Stimulated activated CD8-positive, alpha-beta memory T cell treated with anti-CD3 and anti-CD28 coated beads, Interleukin-7, amount 100 ng/mL, for 4 hours (primary cell): ENCODE results near the gene FOXC1.

Source experiments
- DNase-seq, 2 donors: peaks; one replicate each; pipeline ENCODE4 v3.0.0-alpha.2; 2020; ENCODE audit warnings: low read depth in 2 of 2

The FOXC1 gene

DNA sequence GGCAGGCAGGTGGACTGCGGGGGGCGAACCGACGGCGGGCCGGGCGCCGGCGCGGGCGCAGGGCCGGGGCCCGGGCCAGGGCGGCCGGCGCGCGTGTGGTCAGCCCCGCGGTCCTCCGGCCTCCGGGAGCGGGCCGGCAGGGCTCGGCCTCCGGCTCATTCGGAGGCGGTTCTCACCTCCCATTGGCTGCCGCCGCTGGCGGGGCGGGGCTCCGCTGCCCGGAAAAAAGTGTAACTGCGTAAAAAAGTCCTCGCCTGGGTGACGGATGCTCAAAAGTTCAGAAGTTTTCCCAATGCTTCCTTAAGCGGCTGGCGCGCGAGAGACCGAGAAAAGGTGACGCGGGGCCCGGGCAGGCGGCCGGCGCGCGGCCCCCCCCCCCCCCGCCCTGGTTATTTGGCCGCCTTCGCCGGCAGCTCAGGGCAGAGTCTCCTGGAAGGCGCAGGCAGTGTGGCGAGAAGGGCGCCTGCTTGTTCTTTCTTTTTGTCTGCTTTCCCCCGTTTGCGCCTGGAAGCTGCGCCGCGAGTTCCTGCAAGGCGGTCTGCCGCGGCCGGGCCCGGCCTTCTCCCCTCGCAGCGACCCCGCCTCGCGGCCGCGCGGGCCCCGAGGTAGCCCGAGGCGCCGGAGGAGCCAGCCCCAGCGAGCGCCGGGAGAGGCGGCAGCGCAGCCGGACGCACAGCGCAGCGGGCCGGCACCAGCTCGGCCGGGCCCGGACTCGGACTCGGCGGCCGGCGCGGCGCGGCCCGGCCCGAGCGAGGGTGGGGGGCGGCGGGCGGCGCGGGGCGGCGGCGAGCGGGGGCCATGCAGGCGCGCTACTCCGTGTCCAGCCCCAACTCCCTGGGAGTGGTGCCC, at the start of gene FOXC1:
FOXC1 (plus strand) TSS at position 268 of the 849 bp plus-strand sequence; CDS start at position 799, 531 bp downstream.
- no peak for DNase-seq

DNA sequence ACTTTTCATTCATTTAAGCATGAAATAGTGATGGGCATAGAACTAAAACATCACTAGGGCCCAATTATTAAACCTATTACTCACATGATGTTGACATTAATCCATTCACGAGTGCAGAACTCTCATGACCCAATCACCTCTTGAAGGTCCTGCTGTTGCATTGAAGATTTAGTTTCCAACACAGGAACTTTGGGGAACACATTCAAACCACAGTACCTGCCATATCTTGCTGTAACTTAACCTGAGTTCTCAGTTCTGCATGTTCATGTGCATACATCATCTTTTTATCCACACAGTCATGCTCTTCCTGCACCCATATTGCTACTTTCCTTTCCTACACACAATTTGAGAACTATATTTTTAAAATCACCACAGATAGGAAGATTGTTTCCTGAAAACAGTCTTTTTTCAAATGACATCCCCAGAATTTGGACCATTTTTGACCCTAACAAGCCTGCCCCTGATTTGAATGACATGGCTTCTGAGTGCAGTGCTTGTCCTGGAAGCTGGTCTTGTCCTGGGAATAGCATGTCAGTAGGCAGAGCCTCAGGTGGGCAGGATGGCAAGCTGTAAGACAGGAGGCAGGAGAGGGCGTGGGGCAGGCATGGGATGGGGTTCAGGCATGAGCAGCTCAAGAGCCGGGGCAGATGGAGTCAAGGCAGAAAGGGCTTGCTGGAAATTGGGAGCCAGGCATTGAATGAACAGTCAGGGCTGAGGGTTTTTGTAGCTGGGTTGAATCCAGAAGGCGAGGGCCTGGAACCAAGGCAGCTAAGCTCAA, 49.2 kb upstream of the FOXC1 start:
- no peak for DNase-seq

DNA sequence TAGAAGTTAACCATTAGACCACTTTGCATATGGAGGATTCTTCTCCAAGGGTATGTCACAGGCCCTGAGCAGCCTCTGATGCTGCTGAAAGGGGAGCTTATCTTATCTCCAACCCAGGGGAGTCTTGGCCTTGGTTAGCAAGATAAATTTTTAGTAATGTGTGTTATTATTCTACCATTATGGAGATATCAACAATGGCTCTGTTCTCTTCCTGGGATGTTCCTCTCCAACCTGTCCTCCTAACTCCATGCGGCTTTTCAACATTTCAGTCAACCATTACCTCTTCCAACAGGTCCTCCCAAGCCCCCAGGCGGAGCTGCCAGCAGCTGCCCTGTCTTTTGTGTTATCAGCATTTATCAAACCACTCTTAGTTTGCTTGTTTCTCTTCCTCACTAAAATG, 48.4 kb upstream of the FOXC1 start:
- DNase-seq = no peak

DNA sequence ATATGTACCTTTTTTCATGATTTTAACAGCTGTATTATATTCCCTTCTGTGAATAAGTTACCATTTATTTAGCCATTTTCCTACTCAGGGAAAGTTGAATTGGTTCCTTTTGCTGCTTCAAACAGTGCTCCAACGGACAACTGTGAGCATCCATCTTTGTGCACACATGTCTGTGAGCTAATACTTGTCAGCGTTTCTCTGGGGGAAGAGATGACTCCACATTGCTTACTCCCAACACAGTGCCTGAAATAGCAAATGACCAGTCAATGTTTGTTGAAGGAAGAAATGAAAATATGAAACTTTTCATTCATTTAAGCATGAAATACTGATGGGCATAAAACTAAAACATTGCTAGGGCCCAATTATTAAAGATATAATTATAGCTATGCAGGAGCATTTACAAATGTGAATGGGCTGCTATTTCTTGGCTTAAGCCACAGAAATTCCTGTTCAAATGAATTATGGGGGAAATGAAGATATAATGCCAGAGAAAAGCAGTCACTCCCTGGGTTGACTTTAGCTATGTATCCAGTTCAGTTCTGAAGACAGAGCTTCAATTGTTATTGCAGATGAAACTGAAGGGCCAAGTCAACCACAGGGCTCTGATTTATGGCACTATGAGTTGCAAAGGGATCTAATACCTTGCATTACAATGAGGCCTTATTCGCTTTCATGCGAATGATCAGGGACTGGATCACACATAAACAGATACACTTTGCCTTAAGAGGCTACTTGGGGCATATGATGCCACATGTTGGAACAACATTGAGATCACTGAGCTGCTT, 47.4 kb upstream of the FOXC1 start:
- DNase-seq = no peak

DNA sequence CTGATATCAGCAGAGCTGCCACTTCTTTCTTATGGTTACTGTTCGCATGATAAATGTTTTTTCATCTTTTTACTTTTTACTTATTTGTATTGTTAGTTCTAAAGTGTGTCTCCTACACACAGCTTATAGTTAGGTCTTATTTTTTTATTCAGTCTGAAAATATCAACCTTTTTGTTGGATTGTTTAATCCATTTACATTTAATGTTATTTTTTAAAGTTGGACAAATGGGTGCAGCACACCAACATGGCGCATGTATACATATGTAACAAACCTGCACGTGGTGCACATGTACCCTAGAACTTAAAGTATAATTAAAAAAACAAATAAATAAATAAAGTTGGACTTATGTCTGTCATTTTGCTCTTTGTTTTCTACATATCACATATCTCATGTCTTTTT, 40.3 kb upstream of the FOXC1 start:
- DNase-seq = no peak

DNA sequence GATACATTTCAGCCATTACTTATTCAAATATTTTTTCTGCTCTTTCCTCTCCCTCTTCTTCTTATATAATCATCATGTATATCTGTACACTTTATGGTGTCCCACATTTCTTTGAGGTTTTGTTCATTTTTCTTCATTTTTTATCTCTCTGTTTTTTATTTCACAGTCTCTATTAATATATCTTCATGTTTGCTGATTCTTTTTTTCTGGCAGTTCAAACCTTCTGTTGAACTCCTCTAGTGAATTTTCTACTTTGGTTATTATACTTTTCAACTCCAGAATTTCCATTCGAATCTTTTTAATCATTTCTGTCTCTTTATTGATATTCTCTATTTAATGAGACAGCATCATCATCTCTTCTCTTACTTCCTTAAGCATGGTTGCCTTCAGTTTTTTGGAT, 38.9 kb upstream of the FOXC1 start:
- no peak for DNase-seq

DNA sequence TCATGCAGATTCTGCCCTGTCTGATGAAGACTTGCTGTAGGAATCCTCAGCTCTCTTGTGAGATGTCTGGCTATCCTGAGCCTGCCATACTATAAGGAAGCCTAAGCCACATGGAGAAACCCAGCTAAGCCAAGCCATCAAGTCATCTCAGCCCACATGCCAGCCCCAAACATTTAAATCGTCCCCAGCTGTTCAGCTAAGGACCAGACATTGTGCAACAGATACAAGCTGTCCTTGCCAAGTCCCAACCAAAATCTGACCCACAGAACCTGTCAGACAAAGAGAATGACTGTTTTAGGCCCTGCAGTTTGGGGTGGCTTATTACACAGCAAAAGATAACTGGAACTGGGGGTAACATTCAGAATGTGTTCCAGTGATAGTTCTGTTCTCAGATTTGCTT, 36.8 kb upstream of the FOXC1 start:
- no peak for DNase-seq

DNA sequence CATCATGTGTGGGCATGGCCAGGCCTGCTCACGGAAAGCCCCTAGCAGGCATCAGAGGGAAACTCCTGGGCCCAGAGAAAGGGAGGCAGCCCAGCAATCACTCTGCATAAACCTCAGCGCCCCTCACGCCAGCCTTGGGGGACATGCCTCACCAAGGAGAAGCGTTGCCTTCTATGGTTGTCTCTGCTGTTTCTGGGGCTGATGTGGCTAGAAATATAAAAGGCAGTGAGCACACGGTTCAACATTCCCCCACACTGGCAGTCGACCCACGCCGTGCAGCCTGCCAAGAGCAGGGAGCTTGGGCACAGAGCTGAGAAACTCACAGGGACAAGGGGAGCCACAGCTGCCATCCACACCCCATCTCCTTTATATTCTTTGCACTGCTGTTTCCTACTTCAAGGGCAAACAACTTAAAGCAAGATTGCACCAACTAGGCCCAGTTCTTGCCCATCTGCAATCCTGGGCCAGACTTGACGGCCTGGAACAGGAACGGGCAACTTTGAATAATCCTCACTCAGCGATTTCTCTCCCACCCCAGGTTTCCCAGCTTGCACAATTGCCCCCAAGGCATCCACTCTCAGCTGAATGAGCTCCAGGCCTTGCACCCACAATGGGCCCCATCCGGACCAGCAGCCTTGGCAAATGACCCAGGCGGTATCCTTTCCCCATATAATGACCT, 35.5 kb upstream of the FOXC1 start:
- DNase-seq = no peak

DNA sequence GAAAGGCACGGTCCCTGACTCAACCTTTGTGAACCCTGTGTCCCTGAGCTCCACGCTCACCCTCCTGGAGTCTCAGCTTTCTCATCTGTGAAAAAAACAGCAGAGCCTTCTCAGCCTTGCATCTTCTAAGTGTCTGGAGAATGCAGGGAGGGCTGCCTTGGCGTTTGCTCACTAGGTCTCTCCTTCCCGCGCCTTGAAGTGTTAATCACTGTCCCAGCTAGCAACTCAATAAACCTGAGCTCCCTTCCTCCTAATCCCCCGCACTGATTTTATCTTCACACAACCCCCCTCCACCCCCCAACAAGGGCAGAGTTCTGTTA, 34.9 kb upstream of the FOXC1 start:
- no peak for DNase-seq

DNA sequence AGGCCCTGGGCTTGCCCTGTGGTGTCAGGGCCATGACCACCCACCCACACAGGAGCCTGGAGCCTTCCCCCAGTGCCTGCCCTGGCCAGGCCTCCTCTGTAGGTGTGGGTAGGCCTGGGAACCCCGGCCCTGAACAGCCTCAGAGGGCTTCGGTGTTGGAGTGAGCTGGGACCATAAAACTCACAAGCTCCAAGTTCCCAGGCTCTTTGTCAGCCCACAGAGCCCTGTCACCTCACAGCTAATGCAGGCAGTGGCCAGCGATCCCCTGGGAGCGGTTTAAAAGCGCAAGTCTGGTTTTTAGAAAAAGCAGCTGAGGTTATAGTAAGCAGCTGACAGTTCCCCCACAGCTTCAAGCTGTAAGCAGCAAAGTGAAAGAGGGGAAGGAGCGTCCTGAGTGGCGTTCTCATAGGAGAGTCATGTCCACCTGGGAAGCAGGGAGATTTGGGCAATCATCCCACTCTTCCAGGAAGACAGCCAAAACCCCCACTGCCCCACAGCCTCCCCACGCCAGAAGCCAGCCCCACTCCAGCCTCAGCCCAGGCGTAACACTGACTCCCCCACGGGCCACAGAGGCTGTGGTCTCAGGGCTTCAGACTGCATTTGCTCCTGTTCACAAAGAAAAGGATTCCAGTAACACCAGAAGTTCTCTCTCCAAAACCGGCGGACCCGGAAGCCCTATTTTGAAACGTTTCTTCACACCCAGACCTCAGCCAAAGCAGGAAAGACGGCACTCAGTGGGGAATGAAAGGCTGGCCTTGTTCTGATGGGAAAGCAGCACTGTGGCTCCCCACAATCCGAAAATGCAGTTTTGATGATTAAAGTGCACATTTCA, 34.3 kb upstream of the FOXC1 start:
- no peak for DNase-seq

DNA sequence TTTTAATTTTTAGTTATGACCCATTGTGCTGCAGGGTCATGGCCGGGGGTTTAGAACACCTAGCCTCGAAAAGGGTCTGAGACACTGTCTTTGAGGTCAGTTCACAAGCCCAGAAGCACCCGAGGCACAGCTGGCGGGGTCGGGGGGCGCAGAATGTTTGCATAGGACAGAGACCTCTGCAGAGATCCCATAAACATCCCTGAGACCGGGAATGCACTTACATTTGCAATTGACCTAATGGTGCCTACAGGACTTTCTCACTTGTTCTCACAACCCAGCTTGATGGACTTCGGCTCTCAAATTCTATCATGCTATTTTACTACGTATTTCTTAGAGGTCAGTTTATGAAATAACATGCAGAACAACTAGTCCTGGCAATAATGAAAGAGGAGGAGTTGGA, 33.5 kb upstream of the FOXC1 start:
- no peak for DNase-seq

DNA sequence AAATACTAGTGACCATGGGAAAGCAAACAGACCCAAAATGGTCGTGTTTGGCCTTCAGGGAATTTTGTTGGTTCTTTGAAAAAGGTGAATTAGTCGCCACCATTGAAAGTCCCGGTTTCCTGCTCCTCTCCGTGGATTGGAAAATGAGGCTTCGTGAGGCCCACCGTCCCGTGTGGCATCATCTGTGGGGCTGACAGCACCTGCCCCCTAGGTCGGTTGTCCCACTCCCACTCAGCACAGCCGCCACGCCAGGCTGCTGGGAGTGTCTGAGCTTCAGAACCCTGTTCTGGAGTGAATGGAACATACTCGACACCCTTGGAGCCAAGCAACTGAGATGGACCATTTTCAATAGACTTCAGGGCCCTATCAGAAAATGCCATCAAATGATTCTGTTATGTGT, 33.0 kb upstream of the FOXC1 start:
- DNase-seq = no peak

DNA sequence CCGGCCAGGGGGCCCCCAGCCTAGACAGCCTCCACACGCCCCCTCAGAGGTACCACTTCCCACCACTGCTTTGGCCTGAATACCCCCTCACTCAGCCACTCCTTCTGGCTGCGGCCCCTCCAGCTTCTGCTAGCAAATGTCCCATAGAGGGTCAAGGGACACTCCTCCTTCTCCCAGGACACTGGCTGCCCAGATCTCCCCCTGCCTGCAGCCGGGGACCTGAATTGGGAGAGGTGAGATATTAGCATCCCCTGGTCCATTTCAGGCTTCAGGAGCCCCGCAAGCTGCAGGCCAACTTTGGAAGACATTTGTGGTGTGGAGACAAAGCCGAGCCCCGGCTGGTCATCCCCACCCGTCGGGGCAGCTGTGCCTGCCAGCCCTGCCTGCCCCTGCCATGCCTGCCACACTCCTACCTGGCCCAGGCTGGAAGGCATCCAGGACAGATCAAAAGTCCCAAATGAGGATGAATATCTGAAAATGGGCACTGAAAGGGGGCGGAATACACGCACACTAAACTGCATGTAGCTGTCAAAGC, 32.5 kb upstream of the FOXC1 start:
- DNase-seq = no peak

DNA sequence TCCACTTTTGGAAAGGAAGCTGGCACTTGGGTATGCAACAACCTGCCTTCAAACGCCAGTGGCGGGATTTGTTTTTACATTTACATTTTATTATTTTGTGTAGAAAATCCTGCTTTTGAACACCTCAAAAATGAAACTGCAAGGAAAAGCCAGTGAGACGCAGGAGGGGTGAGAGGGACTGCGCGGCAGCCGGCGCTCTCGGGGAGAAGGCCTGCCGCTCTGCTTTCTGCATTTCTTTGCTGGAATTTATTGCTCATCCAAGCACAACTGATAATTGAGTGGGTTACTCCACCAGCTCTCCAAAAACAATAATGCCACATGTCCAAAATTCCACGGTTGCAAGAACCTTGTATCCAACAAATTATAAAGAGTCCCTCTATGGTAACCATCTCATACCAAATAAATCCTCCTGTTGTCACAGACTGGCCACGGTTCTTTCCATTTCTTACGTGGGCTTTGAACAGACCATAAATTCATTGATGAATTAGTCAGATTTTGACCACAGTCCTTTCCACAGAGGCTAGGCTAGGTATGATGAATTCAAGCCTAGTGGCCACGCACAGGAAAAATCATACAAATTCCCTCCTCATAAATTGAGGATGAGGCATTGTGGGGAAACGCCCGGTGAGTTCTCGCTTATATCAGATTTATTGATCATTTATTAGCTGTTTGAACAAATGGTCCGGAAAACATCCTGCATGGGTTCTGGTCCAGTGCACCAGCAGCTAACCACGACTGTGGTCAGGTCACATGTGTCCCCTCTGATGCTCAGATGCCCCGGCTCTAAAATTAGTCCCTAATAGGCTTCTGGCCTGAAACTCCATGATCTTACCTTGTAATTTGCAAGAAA, 31.6 kb upstream of the FOXC1 start:
- DNase-seq = no peak

DNA sequence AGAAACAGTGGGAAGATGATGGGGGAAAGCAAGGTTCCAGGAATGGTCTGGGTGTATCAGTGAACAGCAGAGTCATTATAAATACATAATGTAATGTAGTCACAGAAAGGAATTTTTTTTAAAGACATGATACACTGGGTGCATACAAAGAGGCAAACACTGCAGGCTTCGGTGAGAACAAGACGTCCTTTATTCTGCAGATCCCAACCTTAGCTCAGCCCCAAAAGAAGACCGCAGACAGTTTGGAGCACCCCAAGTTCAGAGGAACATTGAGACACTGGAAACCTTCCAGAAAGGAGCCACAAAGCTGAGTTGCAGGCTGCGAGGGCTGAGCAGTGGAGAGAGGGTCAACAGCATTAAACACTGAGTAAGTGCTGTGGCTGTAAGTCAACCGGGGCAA, 30.6 kb upstream of the FOXC1 start:
- DNase-seq = no peak

DNA sequence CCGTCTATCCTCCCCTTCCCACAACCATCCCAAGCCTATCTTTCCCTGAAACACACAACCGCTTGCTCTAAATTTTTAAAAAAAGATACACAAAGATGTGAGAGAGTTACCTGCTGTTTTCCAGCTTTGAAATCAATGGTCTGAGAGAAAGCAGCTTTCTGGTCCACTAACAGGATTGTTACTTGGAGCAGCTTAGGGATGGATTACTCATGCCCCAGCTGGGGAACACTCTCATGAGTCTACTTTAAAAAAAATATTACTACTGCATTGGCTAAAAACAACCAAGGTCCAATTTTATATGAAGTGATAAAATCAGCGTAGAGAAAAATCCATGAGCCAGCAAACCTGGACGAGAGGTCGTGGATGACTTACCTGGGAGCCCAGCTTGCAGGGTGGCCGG, 29.6 kb upstream of the FOXC1 start:
- no peak for DNase-seq

DNA sequence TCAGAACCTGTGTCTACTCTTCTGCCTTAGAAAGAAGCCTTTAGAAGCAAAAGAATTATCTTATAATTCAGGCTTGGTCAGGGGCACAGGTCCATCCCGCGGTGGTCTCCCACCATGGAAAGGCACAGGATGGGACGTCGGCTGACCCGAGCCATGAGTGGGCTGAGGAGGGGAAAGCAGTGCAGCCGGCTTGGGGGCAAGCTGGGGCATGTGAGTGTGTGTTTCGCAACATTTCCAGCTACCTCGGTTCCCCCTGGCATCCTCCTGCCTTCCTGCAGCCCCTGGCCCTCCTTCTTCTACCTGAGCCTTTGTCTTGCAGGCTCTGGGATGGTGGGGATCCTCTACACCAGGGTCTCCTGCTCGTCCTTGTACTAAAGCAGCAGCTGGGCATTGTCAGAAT, 29.1 kb upstream of the FOXC1 start:
- no peak for DNase-seq

DNA sequence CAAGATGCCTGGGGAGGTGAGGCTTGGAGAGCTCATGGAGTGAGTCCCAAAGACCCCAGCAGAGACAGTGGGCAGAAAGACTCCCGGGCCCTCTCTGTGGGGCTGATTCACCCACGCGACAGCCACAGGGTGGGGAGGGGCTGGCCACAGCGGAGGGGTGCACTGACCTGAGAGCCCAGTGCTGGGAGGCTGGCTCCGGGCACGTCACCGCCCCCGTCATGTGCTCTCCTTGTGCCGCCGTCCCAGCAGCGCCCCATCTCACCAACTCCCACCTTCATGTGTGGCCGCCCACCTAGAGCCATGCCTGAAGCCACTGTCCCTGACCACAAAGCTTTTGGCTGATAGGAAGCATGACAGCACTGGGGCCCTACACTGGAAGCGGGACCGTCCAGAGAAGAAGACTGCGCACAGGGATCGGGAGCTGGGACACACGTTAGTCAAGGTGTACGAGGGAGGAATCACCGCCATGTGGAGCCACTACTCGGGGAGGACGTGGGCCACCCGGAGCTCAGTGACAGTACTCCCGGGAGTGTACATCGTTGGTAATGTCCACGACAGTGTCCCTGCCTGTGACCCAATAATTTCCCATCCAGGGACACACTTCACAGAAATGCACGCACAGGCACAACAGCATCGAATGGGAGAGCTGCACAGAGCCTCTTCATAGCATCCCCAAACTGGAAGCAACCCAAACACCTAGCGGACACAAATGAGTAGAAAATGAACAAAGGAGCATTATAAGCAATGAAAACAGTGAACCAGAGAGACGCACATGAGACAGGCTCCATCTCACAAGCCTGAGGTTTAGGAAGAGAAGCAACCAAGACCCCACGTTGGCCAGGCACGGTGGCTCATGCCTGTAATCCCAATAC, 28.4 kb upstream of the FOXC1 start:
- DNase-seq = no peak

DNA sequence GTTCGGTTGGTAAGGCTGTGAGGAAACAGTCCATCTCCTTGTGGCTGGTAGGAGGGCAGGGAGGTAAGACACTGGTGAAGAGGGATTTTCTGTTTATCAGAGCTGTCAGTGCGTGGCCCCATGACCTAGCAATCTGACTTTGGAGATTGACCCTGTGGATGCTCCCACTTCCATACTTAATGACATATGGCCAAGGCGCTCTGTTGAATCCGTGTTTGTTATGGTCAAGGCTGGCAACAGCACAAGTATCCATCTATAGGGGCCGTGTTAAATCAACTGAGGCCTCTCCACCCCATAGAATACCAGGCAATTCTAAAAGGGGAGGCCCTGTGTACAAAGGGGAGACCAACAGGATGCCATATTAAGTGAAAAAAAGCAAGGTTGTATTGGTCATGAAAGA, 25.6 kb upstream of the FOXC1 start:
- DNase-seq = no peak
